ENCODE data around the gene EPC2.

Gene EPC2, protein sequence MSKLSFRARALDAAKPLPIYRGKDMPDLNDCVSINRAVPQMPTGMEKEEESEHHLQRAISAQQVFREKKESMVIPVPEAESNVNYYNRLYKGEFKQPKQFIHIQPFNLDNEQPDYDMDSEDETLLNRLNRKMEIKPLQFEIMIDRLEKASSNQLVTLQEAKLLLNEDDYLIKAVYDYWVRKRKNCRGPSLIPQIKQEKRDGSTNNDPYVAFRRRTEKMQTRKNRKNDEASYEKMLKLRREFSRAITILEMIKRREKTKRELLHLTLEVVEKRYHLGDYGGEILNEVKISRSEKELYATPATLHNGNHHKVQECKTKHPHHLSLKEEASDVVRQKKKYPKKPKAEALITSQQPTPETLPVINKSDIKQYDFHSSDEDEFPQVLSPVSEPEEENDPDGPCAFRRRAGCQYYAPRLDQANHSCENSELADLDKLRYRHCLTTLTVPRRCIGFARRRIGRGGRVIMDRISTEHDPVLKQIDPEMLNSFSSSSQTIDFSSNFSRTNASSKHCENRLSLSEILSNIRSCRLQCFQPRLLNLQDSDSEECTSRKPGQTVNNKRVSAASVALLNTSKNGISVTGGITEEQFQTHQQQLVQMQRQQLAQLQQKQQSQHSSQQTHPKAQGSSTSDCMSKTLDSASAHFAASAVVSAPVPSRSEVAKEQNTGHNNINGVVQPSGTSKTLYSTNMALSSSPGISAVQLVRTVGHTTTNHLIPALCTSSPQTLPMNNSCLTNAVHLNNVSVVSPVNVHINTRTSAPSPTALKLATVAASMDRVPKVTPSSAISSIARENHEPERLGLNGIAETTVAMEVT

DNA sequence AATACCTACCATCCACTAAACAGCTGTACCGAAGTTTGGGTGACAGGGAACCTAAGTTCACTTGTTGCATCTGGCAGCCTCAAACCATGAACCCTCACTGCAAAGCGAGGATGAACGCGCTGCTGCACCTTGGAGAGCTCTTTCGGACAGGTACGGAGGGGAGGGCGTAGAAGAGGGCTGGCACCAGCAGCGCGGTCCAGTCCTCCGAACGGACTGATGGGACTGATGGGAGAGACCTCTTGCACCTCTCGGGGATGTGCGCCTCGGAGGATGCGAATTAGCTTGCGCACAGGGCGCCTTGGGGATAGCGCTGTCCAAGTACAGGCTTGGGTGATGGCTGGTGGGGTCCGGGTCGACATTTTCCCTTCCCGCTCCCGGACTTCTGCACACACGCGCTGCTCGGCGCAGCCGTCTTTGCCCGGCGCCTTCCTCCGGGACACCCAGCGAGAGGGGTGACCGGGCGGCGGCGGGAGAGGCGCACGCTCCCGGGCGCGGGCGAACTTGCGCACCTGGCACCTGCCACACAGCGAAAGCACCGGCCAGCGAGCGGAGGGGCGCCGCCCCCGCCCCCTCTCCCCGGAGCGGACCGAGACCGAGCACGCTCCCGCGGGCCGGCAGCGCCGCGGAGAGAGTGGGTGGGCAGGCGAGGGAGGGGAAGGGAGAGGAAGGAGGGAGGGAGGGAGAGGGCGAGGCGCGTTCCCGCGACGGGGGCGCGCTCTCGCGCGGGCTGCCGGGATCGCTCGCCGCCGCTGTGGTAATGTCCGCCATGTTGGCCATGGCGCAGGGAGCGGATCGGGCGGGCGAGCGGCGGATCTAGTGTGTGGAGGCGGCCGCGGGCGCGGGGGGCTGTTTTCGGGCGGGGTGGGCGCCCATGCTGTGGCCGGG lies at the start of gene EPC2:
Gene EPC2 (plus strand): TSS at position 754 of the 885 bp plus-strand sequence. CDS start 267 bp downstream, outside the sequence.
- DNase-seq = peak; percentile 72

GRCh38 chr2:148596018-148596417 lies 48.5 kb upstream of the EPC2 start:
- no peak for DNase-seq

DNA sequence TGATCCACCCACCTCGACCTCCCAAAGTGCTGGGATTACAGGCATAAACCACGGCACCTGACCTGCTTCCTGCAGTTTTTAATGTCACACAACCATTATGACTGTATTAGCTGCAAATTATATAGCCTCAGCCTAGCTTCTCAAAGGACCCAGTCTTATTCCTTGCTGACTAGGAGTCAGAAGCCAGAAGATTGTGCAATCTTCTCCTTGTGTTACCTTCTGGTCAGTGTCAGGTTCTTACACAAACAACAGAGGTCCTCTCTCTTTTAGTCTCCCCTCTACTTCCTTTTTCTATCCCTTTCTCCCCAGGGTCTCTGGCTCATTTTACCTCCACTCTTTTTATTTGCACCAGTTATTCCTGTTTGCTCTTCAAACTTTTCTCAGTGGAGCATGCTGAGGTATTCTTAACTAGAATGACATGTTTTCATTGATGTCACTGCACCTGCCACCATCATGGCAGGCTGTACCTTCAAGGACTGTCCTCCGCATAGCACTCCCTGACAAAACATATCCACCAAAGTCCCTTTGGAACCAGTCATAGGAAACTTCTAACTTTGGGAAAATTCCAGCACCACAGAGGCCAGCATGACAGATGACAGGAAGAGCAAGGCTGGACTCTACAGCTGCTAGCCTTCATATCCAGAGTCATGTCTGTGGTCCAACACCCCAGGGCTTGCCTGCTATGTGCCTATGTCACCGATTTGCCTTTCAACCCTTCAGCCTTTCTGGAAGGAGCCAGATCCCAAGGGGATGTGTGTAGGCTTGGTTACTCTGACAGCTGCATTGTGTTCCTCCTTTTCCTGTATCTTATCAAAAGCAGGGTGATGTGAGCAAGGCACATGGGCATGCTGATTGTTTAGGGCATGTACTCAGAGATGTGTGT lies 45.2 kb upstream of the EPC2 start:
- no peak for DNase-seq

DNA sequence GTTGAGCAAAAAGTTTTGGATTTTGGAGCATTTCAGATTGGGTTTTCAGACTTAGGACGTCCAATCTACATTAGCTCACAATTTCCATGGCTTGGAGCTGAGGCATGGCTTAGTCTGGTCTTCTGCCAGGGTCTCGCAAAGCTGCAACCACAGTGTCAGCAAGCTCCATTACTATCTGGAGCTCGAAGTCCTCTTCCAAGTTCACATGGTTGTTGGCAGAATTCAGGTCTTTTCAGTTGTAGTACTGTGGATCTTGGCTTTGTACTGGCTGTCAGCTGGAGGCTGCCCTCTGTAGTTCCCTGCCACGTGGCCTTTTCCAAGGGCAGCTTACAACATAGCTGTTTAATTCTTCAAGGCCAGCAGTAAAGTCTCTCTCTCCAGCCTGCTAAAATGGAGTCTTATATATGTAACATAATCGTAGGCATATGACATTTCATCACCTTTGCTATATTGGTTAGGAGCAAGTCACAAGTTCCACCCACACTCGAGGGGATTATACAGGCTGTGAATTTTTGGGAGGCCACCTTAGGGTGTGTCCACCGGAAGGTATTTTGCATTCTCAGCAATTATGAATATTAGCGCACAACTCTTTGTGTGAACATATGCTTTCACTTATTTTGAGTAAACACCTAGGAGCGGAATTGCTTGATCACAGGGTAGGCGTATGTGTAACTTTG lies 41.5 kb upstream of the EPC2 start:
- DNase-seq = no peak

GRCh38 chr2:148603562-148603920 lies 41.0 kb upstream of the EPC2 start:
- DNase-seq = no peak

- no peak for DNase-seq
Observed at GRCh38 chr2:148604927-148605326, 39.6 kb upstream of the EPC2 start.

DNA sequence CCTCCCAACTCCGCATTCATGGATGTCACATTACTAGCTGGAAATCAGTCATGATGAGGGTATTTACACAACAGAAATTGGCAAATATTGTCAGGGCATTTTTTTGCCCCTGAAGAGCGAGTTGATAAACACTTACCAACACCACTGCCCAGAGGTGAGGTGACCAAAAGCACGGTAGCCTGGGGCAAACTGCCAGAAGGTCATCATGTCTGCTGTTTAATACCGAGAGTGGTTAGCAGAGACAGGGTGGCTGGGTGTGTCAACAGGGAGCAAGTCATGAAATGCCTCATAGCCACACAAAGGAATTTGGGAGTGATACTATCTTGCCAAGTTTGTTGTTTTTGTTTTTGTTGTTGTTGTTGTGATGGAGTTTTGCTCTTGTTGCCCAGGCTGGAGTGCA lies 37.0 kb upstream of the EPC2 start:
- DNase-seq = no peak

DNA sequence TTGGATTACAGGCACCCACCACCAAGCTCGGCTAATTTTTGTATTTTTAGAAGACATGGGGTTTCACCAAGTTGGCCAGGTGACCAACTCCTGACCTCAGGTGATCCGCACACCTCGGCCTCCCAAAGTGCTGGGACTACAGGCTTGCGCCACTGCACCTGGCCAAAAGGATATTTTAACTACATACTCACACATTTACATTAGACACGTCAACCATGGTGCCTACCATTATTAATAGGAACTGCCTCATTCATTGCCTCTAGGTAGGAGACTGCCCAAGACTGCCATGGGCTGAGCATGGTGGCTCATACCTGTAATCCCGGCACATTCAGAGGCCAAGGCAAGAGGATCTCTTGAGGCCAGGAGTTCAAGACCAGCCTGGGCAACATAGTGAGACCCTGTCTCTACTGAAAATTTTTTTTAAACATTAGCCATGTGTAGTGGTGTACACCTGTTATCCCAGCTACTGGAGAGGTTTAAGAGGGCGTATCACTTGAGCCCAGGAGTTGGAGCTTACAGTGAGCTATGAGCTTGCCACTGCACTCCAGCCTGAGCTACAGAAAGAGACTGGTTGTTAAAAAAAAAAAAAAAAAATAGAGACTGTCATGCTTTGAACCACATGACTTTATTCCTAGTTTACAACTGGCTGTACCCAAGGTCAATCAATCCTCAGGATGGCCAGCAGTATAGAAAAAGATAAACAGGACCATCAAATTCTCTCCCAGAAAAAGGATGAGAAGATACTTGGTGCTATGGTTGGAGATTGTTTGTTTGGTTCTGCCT lies 31.1 kb upstream of the EPC2 start:
- no peak for DNase-seq

GRCh38 chr2:148614014-148614321 lies 30.6 kb upstream of the EPC2 start:
- DNase-seq = no peak

DNA sequence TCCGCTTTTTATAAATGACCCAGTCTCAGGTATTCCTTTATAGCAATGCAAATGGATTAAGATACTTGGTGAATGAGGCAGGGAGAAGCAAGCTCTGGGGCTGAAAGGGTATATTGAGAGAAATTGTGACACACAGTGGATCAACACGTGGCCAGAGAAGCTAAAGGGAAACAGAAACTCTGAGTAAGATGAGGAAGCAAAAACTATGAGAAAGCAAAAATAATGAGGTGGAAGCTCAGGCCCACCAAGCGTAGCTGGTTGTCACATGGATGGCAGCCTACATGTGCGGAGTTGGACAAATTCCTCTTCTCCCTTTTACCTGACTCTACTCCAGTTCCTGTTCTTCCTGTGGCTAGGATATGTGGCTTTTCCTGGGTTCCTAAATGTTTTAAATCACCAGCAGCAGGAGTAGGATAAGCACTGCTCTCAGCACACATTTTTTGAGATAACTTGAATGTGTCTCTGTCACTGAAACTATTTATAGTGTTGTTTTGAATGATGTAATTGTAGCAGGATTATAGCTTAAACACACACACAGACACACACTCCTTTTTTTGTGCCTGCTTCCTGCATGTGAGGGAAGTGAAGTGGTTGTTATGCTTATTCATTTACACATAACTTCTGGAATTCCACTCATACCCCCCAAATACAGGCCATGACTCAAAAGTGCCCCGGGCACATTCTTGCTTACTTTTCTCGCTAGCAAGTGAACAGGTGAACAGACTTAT lies 30.1 kb upstream of the EPC2 start:
- DNase-seq = no peak

DNA sequence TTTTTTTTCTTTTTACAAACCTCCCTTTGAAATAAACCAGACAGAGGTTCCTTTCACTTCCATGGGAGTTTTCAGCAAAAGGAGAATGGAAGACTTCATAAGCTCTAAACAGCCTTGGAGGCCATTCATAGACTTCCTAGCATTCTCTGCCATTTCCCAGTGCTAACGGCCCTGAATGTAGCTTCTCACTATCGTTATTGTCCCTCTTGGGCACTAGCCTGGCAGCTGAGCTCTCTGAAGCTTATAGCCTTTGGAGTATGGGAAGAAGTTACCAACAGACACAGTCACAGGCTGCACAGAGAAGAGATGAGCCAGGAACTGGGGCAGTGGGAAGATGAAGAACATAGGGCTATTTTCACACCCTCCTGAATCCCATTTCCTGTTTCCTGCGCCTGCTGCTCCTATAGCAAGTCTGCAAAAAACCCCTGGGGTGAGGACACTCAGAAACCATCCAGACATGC lies 29.1 kb upstream of the EPC2 start:
- no peak for DNase-seq

GRCh38 chr2:148616662-148617061 lies 27.9 kb upstream of the EPC2 start:
- no peak for DNase-seq

DNA sequence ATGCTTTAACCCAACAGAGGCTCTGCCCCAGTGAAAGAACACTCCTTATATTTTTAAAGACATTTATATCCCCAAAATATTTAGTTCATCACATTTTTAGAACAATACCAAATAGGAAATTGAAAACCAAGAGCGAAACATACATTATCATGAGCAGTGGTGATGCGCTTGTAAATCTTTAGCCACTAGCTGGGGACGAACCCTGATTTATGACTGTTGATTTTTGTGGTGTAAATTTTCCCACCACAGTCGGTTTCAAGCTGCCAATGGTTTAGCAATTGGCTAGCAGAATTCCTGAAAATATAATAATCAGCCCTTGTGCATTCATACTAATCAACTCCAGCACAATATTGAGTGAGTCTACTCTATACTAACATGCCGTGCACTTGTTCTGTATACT lies 27.3 kb upstream of the EPC2 start:
- no peak for DNase-seq

DNA sequence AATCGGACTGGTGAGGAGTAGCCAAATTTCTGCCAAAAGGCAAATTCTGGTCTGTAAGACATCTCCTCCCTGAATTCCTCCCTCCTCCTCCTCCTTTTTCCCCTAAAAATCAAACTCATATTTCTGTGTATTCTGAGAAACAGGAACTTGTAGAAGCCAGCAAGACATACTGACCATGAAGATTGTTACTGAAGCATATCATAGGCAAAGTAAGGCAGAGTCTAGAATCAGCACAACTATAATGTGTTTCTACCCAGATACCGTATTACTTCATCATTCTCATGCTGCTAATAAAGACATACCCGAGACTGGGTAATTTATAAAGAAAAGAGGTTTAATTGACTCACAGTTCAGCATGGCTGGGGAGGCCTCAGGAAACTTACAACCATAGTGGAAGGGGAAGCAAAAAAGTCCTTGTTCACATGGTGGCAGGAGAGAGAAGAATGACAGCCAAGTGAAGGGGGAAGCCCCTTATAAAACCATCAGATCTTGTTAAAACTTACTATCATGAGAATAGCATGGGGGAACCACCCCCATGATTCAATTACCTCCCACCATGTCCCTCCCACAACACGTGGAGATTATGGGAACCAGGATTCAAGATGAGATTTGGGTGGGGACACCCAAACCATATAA lies 24.9 kb upstream of the EPC2 start:
- DNase-seq = no peak

DNA sequence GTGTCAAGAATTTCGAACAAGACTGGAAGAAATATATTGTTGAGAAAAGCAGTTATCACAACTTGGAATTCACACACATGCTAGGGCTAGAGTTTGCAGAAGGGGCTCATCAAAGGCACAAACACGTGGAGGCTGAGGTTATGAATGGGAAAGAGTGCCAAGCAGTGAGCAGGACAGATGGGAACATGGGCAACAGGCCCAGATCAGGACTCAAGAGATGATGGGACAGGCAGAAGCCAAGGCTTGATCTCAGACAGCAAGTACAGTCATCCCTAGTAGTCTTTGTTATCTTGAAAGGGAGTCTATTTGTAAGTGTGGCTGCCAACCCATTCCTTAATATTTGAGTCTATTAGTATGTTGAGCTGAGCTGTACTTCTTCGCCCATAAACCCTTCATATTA lies 22.2 kb upstream of the EPC2 start:
- no peak for DNase-seq

DNA sequence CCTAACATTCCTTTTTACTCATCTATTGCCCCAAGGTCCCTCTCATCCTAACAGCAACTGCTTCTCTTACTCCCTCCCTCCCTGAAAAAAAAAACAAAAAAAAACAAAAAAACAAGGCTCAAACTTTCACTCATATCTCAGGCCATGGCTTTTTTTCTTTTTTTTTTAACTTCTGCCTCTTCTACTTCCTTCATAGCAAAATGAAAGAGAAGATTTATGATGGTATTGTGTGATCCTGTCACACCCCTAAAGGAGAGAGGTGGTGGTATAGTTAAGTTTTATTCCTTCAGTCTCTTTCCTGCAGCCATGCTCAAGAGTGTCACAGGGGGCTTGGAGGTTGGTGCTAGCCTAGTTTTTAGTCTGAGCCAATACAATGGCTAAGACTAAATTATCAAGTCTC lies 21.5 kb upstream of the EPC2 start:
- DNase-seq = no peak

GRCh38 chr2:148627224-148627623 lies 17.3 kb upstream of the EPC2 start:
- no peak for DNase-seq

GRCh38 chr2:148634749-148635148 lies 9.8 kb upstream of the EPC2 start:
- DNase-seq = no peak

DNA sequence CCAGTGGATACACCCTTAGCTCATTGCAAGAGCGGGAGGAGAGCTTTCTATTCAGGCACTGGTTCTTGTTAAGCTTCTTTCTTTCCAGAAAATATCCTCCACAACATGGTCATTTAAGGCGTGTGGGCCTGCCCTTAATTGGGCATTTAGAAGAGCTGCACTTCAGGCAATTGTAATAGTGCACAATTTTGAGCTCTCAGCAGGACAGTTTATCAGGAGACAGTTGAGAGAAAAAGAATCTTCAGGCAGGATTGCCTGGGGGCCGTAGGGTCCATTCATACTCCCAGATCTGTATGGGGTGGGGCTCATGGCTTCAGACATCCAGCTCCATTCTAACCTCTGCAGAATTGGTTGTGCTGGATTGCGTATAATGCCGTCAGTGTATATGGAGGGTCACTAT lies 6.0 kb upstream of the EPC2 start:
- no peak for DNase-seq

DNA sequence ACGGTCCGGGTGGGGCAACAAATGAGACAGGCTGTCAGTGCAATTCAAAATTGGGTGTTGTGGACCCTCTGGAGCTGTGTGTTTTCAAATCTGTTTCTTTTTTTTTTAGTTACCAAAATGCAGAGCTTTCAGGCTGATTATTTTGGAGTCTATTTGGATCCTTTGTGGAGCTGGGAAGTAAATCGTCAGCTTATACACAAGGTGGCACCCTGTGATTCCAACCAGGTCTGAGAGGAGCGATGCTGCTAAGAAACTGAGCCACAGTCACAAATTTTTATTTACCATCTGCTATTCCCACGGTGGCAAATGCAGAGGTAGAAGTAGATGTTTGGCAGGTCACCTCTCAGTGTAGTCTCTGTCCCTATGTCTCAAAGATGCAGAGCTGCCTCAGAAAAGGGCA lies 3.8 kb upstream of the EPC2 start:
- DNase-seq = no peak

All from COR-L47 (cell line).